HTERT RPE-1 (cell line): ENCODE data around the gene FBLN2.

ENCODE experiments used
- in situ Hi-C: fragments of 300-500 bp; cut with MboI; formaldehyde crosslinking; loops from 4 replicates; pipeline ENCODE4 v1.14.3; 2020; ENCODE audit warnings: low sequenced_read_pairs

The FBLN2 gene

DNA sequence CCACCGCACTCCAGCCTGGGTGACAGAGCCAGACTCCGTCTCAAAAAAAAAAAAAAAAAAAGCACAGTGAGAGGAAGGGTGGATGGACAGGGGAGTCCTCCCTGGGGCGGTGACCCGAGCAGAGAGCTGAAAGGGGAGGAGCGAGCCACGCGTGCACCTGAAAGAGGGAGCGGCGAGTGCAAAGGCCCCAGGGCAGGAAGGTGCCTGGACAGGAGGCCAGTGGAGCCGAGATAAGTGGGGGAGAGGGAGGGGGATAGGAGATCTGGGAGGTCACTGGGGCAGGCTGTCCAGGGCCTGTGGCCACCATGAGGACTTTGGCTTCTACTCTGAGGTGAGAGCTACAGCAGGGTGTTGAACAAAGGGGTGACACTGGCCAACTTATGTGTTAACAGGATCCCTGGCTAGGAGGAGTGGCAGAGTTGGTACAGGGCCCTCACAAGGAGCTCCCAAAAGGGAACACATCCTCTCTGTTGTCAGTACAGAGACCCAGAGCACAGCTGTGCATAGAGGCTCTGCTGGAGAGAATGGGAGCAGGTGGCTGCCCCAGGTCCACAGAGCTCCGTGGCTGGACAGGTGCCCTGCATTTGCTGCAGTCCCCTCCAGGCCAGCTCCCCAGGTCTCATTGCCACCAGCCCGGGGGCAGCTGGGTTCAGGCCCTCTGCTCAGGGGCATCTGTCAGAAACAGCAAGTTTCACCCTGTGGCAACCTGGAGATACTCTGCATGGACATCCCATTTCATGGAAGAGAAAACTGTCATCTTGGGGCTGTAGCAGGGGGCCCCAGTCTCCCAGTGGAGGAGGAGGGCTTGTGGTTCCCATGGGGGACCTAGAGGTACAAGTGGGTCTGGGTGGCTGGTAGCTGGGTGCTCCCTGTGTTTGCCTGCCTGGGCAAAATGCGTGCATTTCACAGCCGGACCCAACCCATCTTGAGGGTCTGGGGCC lies 28.5 kb downstream of the FBLN2 start:
- in situ Hi-C loops, result no loop called here

DNA sequence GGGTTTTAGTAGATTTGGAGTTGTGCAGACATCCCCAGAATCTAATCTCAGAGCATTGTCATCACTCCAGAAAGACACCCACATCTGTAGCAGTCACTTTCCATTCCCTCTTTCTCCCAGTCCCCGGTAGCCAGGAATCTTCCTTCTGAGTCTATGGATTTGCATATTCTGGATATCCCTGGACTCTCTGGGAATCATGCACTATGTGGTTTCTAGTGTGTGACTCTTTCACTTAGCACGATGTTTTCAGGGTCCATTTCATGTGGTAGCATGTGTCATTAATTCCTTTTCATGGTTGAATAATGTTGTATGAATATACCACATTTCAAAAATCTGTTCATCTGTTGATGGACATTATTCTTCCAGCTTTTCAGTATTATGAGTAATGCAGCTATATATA lies 29.3 kb downstream of the FBLN2 start:
- in situ Hi-C loops, result no loop called here

DNA sequence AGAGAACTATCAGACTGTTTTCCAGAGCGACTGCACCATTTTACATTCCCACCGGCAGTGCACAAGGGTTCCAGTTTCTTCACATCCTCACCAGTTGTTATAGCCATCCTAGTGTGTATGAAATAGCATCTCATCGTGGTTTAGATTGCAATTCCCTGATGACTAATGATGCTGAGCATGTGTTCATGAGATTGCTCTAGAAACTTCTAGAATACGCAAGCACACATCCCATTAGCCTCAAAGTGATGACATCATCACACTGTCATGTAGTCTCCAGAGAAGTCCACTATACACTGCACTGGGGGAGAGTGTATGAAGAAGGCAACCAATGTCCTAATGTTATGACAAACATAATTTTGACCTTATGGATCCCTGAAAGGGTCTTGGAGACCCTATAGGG lies 30.1 kb downstream of the FBLN2 start:
- in situ Hi-C loops, result no loop called here

DNA sequence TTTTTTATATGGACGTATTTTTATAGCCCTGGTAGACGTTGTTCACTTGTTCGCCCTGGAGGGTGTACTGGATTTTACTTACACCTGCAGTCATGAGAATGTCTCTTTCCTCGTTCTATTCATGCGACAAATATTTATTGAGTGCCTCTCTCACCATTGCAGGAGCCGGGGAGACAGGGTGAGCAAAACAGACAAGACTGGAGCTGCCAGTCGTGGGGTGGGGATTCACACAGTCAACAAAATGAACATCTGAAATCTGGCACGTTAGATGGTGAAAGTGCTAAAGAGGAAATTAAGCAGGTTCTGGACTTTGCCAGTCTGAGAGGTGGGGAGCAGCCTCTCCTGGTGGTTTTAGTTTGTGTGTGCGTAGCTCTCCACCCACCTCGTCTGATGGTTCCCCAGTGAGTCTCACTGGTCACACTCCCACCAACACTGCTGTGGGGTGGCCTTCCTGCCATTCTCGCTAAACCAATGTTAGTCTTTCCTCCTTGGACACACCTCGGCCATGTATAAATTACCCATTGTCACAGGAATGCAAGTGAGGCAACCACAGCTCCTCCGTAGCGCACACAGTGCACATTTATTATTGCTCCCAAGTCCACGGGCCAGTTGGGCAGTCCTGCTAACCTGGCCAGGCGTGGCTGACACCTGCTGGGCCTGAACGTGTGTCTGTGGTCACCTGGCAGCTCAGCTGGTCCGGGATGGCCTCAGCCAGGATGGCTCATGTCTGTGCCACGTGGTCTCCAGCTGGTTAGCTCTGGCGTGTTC lies 31.5 kb downstream of the FBLN2 start:
- in situ Hi-C loops, result no loop called here

DNA sequence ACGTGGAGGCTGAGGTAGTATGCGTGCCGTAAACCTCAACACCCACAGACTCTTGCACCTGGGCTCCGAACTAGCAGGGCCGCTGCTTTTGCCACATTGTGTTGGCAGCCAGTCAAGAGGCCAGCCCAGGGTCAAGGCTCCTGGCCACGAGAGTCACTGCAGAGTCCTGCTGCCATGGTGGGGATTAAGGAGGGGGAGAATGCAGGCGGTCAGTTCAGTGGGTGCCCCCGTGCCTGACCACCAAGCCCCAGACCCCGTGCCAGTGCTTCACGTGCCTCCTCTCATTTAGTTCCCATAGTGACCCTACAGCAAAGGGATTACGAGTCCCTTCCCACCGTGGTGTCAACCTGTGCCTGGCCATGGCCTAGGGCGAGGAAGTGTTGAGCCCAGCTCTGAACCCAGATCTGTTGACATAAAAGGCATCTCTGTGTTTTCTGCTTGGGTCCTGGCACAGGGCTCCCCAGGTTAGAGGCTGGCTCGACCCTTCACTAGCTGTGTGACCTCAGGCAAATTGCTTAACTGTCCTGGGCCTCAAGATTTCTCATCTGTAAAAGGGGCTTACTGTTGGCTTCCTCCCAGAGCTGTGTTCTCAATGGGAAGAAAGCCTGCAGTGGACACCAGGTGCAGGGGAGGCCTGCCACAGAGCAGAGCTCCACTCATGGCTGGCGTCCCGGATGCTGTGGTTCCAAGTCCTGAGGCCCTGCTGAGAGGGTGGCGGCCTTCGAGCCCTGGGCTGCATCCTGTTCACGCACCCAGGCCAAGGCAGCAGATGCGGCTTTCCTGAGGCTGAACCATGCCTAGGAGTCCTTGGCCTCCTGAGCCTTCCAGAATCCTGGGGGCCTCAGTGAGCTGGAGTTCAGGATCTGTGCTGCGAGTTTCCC lies 32.8 kb downstream of the FBLN2 start:
- in situ Hi-C loops, result no loop called here

DNA sequence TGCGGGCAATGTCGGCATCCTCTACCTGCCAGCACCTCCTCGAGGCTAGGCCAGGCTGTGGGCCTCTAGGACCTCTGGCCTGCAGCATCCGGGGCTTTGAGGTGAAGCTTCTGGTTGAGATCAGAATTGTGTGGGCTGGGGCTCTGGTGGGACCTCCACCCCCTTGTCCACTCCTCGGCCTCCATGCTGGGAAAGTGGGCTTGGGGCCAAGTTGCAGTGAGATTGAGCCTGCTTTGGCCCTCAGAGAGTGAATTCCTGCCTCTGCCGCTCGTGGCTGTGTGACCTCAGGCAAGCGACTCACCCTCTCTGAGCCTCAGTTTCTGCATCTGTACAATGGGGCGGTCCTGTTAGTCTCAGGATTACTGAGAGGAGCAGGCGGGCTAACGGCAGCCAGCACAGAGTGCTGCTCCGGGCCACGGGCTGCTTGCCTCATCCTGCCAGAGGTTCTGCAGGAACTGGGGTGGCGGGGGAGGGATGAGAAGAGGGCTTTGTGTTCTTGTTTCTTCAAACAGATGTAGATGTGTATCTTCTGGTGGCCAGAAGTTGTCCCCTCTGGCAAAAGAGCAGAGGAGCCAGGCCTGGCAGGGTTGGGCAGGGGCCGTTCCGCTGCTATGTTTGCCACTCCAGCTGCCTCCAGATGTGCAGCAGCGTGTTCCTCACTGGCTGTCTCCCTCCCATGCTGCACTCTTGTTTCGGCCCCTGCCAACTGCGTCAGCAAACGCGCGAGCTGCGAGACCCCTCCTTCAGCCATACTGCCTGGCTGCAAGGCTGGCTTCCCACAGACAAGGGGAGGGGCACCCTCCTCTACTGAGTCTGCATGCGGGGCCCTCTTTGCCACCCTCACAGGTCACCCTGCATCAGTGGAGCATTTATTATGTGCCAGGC lies 33.7 kb downstream of the FBLN2 start:
- in situ Hi-C loops, result no loop called here

DNA sequence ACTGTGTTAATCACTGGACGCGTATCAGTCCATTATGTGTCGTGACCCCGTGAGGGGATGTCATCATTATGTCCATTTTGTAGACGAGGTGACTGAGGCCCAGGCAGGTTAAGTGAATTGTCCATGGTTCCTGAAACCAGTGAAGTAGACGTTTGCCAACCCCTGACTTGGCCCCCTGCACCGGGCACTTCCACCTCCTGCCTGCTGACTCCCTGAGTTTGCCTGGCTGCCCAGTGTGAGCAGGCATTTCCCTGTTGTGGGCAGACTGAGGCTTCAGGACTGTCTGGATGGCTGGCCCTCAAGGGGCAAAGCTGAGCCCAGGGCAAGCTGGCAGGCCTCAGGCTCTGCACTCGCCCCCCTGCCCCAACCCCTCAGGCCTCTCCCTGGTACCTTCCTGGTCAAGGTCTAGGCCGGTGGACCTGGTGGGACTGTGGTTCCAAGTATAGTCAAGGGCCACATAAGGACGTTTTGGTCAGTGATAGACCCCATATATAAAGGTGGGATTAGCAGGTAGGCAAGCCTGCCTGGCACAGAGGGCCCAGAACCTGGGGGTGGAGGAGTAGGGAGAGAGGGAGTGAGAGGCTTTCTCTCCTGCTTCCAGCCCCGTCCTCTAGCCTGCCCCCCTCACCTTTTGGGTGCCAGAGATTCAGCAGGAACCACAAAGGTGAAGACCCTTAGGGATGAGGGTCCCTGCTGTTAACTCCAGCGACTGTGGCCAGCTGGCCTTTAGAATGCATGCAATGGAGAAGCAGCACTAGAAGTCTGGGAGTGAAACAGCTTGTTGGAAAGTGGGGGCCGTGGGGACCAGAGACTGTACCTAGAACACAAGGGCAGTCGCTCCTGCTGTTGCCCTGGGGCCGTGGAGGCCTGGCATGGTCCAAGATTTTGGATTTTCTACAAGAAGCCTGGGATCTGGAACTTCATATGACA lies 34.6 kb downstream of the FBLN2 start:
- in situ Hi-C loops, result no loop called here

DNA sequence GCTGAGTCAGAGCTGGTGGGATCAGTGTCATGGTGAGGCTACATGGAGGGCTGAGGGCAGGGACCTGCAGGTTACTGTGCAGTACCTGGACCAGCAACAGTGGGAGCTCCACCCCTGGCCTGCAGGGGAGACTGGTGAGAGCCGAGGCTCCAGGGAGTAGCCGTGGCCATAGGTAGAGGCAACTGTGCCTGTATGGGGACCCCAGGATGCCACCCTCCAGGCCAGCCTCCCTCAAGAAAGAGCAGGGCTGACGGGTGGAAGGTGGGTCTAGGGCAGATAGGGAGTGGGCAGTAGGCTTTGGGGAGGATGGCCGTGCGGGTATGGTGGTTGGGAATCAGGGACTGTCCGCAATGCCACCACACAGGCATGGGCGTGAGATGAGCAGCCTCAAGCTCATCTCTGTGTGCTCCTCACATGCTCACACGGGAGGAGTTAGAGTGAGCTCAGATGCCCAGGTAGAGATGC lies 35.5 kb downstream of the FBLN2 start:
- in situ Hi-C loops, result no loop called here

DNA sequence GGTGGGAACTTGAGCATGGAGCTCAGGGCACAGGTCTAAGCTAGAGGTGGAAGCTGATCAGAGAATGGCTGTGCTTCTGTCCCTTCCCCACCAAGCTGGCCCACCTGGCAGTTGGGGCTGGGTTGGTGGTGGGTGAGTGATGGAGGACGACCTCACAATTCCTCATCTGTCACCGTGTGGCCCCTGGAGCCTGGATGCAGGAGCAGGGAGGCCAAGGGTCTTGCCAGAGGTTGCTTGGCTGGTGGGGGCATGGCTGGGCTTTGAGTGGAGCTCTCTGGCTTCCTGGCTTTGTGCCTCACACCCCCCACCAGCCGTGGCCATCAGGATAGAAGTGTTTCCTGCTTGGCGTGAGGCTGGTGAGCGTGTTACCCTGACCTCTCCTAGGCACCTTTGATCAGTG lies 36.0 kb downstream of the FBLN2 start:
- in situ Hi-C loops, result no loop called here

DNA sequence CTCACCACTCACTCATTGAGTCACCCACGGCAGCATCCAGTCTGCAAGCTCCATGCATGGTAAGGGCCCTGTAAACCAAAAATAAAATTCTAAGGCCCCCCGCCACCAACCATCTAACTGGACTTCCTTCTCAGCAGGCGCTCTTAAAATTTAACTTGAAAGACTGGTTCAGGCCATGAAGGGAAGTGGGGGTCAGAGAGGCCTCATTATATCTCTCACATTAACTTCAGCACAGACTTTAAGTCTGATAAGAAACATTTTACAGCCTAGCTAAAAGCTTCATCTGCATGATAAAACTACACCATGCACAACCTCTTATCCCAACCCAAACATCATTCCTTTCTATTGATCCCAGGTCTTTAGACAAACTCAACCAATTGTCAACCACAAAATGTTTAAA lies 38.5 kb downstream of the FBLN2 start:
- in situ Hi-C loops, result no loop called here

DNA sequence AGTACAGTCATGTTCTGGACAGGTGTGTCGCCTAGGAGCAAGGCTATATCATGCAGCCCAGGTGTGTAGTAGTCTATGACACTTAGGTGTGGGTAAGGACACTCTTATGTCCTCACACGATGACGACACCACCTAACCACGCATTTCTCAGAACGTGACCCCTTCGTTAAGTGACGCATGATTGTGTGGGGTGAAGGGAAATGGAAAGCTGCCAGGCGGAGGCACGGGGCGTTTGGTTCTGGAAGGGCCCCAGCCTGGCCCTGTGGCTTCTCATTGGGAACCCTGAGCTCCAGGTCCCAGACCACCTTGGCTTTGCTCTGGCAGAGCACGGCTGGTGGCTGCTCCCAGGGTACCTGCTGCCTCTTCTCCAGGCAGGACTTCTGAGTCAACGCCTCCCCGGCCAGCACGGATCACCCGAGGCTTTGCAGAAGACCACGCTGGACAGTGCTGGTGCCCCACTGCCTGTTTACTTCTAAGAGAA lies 39.3 kb downstream of the FBLN2 start:
- in situ Hi-C loops, result no loop called here

DNA sequence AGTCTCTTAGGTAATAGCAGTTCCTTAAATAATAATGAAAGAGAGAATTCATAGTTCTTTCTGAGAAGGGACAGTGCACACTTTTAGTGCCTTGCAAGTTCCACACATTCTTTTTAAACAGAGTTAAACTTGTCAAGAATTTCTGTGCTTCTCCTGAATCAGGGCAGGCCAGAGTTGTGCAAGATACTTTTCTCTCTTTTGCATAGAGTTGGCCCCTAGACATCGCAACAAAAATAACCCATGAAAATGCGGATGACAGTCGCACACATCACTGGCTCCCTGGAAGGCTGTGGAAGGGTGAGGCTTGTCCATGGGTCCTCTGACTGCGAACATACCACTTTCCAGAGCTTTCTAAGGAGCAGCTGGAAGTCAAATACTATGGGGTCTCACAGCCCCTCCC lies 40.1 kb downstream of the FBLN2 start:
- in situ Hi-C loops, result no loop called here

DNA sequence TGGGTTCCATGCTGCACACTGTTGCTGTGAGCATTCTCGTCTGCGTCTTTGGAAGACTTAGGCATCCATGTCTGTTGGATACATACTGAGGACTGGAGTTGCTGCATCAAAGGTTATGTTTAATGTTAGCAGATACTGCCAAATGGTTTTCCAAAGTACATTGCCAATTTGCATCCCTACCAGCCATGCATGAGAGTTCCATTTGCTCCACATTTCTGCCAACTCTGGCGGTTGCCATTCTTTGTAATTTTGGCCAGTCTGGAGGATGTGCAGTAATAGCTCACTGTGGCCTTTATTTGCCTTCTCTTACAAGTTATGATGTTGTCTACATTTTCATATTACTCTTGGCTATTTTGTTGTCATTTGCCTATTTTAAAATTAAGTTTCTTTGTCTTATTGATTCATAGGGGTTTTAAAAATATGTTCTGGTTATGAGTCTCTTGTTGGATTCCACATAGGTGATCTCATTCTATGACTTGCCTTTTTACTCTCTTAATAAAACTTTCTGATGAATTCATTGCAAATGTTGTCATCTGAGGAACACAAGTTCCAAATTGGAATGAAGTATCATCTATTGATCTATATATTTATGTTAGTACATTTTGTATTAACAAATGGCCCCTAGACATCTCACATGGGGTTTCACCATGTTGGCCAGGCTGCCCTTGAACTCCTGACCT lies 42.1 kb downstream of the FBLN2 start:
- in situ Hi-C loops, result no loop called here

DNA sequence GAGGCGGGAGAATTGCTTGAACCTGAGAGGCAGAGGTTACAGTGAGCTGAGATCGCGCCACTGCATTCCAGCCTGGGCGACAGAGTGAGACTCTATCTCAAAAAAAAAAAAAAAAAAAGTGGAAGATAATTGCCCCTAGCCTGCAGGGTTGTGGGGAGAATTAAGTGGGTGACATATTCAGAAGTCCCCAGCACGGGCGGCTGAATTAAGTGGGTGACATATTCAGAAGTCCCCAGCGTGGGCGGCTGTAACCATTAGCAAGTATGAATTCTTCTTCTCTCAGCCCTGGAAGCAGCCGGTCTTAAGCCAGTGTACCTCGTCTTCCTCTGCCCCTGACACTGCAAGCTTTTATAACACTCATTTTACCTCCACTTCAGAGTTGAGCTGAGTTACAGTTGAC lies 44.7 kb downstream of the FBLN2 start:
- in situ Hi-C loops, result no loop called here

DNA sequence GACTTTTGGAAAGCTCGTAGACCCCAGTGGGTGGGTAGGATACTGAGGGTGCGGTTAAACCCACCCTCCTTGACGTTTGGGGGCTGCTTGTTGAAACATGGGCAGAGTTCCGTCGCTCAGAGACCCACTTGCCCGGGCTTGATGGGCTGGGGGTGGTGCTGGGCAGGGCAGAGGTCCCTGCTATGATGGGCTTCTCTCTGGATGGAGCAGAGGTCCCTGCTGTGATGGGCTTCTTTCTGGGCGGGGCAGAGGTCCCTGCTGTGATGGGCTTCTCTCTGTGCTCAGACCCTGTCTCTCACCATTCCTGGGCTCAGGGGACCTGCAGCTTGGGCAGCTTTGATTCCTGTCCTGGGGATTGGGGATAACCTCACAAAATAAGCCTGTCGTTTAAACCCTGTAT lies 45.2 kb downstream of the FBLN2 start:
- in situ Hi-C loops, result no loop called here

DNA sequence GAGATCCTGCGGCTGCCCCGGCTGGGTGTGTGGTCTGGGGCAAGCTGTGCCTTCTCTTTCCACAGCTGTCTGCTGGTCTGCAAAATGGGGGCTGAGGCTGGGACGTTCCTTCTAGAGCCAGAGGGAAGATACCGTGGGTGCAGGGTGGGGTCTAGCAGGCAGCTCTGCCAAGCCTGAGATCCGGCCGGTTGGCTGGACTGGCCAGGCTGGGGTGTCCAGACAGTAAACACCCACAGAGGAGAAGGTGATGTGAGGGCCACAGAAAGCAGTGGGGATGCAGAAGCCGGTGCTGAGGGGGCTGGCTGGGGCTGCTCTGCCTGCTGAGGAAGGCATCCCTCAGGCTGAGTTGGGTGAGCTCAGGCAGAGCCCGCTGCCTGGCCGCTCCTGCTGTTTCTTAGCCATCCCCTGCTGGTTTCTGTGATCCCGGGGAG lies 46.1 kb downstream of the FBLN2 start:
- in situ Hi-C loops, result no loop called here

DNA sequence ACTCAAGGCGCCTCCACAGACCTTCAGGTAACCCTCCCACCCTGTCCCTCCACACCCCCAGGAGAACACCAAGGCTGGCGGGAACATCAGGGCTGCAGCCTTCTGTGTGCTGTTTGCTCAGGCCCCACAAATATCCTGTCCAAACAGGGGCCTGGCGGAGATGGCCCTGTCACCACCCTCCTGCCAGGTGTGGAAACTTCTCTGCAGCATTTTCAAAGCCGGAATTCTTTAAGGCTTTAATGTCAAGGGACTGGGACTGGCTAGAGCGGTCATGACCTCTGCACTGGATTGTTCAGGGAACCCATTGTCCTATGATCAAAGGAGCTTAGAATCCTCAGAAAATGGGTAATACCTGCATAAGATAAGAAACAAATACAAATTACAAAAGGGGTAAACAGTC lies 46.6 kb downstream of the FBLN2 start:
- in situ Hi-C loops, result no loop called here
